ENCODE measurements around the gene STAB2.
"Not testable (repeated sequence)": the region's sequence is repeated elsewhere in the genome, so short reads cannot be mapped to it uniquely, and the experiment has no call there.

Gene STAB2

GRCh38 chr12:103807561-103808238, 220.6 kb downstream of the STAB2 start:
- no peaks in the 10 kb centered on the region for H3K9me3 ChIP-seq (ENCODE audit: insufficient read depth, low read depth, low read length)
- peaks cover 16% of the 10 kb centered on the region for H3K36me3 ChIP-seq (ENCODE audit: insufficient read depth, low read depth, low read length)
- no peaks in the 10 kb centered on the region for H3K4me1 ChIP-seq (ENCODE audit: insufficient read depth, low read length)
- no peak overlapping the region for H3K9ac ChIP-seq (ENCODE audit: low read depth, low read length)
- no peak overlapping the region for H3K27ac ChIP-seq (ENCODE audit: low read length)
- no peak overlapping the region for H3K4me3 ChIP-seq (ENCODE audit: low read length)
- no peaks in the 10 kb centered on the region for H3K27me3 ChIP-seq (ENCODE audit: insufficient read depth, low read length)

GRCh38 chr12:103808239-103808880, 221.3 kb downstream of the STAB2 start:
- no peak overlapping the region for H3K27ac ChIP-seq (ENCODE audit: low read length)
- H3K4me3 ChIP-seq (ENCODE audit: low read length) = no peak overlapping the region
- H3K9me3 ChIP-seq (ENCODE audit: insufficient read depth, low read depth, low read length) = no peaks in the 10 kb centered on the region
- H3K36me3 ChIP-seq (ENCODE audit: insufficient read depth, low read depth, low read length) = peaks cover 20% of the 10 kb centered on the region
- H3K9ac ChIP-seq (ENCODE audit: low read depth, low read length) = no peak overlapping the region
- H3K4me1 ChIP-seq (ENCODE audit: insufficient read depth, low read length) = no peaks in the 10 kb centered on the region
- no peaks in the 10 kb centered on the region for H3K27me3 ChIP-seq (ENCODE audit: insufficient read depth, low read length)

GRCh38 chr12:103809154-103809553, 222.1 kb downstream of the STAB2 start:
- Histone ChIP-seq H3K4me3 (ENCODE audit: low read length) (no peak overlapping the region), H3K4me1 (ENCODE audit: insufficient read depth, low read length) (no peaks in the 10 kb centered on the region), H3K9ac (ENCODE audit: low read depth, low read length) (no peak overlapping the region), H3K9me3 (ENCODE audit: insufficient read depth, low read depth, low read length) (no peaks in the 10 kb centered on the region), H3K27ac (ENCODE audit: low read length) (no peak overlapping the region), H3K36me3 (ENCODE audit: insufficient read depth, low read depth, low read length) (peaks cover 28% of the 10 kb centered on the region), H3K27me3 (ENCODE audit: insufficient read depth, low read length) (no peaks in the 10 kb centered on the region)

GRCh38 chr12:103809639-103810038, 222.6 kb downstream of the STAB2 start:
- H3K27me3 ChIP-seq (ENCODE audit: insufficient read depth, low read length); H3K4me3 ChIP-seq (ENCODE audit: low read length); H3K9me3 ChIP-seq (ENCODE audit: insufficient read depth, low read depth, low read length); H3K4me1 ChIP-seq (ENCODE audit: insufficient read depth, low read length); H3K9ac ChIP-seq (ENCODE audit: low read depth, low read length); H3K27ac ChIP-seq (ENCODE audit: low read length): not testable (repeated sequence)
- H3K36me3 ChIP-seq (ENCODE audit: insufficient read depth, low read depth, low read length) = peaks cover 32% of the 10 kb centered on the region

- Histone ChIP-seq H3K27me3 (ENCODE audit: insufficient read depth, low read length) (no peaks in the 10 kb centered on the region), H3K36me3 (ENCODE audit: insufficient read depth, low read depth, low read length) (peaks cover 32% of the 10 kb centered on the region), H3K4me3 (ENCODE audit: low read length) (no peak overlapping the region), H3K9me3 (ENCODE audit: insufficient read depth, low read depth, low read length) (no peaks in the 10 kb centered on the region), H3K27ac (ENCODE audit: low read length) (no peak overlapping the region), H3K9ac (ENCODE audit: low read depth, low read length) (no peak overlapping the region), H3K4me1 (ENCODE audit: insufficient read depth, low read length) (no peaks in the 10 kb centered on the region)
These were observed 223.0 kb downstream of the STAB2 start for GRCh38 chr12:103810111-103810510.

- no peaks in the 10 kb centered on the region for H3K27me3 ChIP-seq (ENCODE audit: insufficient read depth, low read length)
- H3K4me3 ChIP-seq (ENCODE audit: low read length) = no peak overlapping the region
- peaks cover 32% of the 10 kb centered on the region for H3K36me3 ChIP-seq (ENCODE audit: insufficient read depth, low read depth, low read length)
- no peak overlapping the region for H3K9ac ChIP-seq (ENCODE audit: low read depth, low read length)
- H3K27ac ChIP-seq (ENCODE audit: low read length) = no peak overlapping the region
- no peaks in the 10 kb centered on the region for H3K4me1 ChIP-seq (ENCODE audit: insufficient read depth, low read length)
- H3K9me3 ChIP-seq (ENCODE audit: insufficient read depth, low read depth, low read length) = no peaks in the 10 kb centered on the region
These were observed 224.7 kb downstream of the STAB2 start for GRCh38 chr12:103811791-103812190.

GRCh38 chr12:103812789-103813188, 225.7 kb downstream of the STAB2 start:
- no peak overlapping the region for H3K9ac ChIP-seq (ENCODE audit: low read depth, low read length)
- peaks cover 32% of the 10 kb centered on the region for H3K36me3 ChIP-seq (ENCODE audit: insufficient read depth, low read depth, low read length)
- H3K9me3 ChIP-seq (ENCODE audit: insufficient read depth, low read depth, low read length) = no peaks in the 10 kb centered on the region
- H3K27me3 ChIP-seq (ENCODE audit: insufficient read depth, low read length) = no peaks in the 10 kb centered on the region
- no peak overlapping the region for H3K27ac ChIP-seq (ENCODE audit: low read length)
- H3K4me3 ChIP-seq (ENCODE audit: low read length) = no peak overlapping the region
- H3K4me1 ChIP-seq (ENCODE audit: insufficient read depth, low read length) = no peaks in the 10 kb centered on the region

GRCh38 chr12:103813426-103813825, 226.4 kb downstream of the STAB2 start:
- no peaks in the 10 kb centered on the region for H3K4me1 ChIP-seq (ENCODE audit: insufficient read depth, low read length)
- H3K4me3 ChIP-seq (ENCODE audit: low read length) = no peak overlapping the region
- H3K27me3 ChIP-seq (ENCODE audit: insufficient read depth, low read length) = no peaks in the 10 kb centered on the region
- no peaks in the 10 kb centered on the region for H3K9me3 ChIP-seq (ENCODE audit: insufficient read depth, low read depth, low read length)
- no peak overlapping the region for H3K27ac ChIP-seq (ENCODE audit: low read length)
- peaks cover 32% of the 10 kb centered on the region for H3K36me3 ChIP-seq (ENCODE audit: insufficient read depth, low read depth, low read length)
- no peak overlapping the region for H3K9ac ChIP-seq (ENCODE audit: low read depth, low read length)

GRCh38 chr12:103813949-103814348, 226.9 kb downstream of the STAB2 start:
- H3K4me3 ChIP-seq (ENCODE audit: low read length) = no peak overlapping the region

GRCh38 chr12:103814436-103814835, 227.4 kb downstream of the STAB2 start:
- no peak overlapping the region for H3K27ac ChIP-seq (ENCODE audit: low read length)
- H3K4me1 ChIP-seq (ENCODE audit: insufficient read depth, low read length) = no peaks in the 10 kb centered on the region
- H3K36me3 ChIP-seq (ENCODE audit: insufficient read depth, low read depth, low read length) = peaks cover 32% of the 10 kb centered on the region
- no peaks in the 10 kb centered on the region for H3K9me3 ChIP-seq (ENCODE audit: insufficient read depth, low read depth, low read length)
- no peaks in the 10 kb centered on the region for H3K27me3 ChIP-seq (ENCODE audit: insufficient read depth, low read length)
- no peak overlapping the region for H3K4me3 ChIP-seq (ENCODE audit: low read length)
- H3K9ac ChIP-seq (ENCODE audit: low read depth, low read length) = no peak overlapping the region

More at GRCh38 chr12:103813949-103814348, 226.9 kb downstream of the STAB2 start:
- Histone ChIP-seq H3K27ac (ENCODE audit: low read length) (no peak overlapping the region), H3K4me1 (ENCODE audit: insufficient read depth, low read length) (no peaks in the 10 kb centered on the region), H3K36me3 (ENCODE audit: insufficient read depth, low read depth, low read length) (peaks cover 32% of the 10 kb centered on the region), H3K27me3 (ENCODE audit: insufficient read depth, low read length) (no peaks in the 10 kb centered on the region), H3K9me3 (ENCODE audit: insufficient read depth, low read depth, low read length) (no peaks in the 10 kb centered on the region), H3K9ac (ENCODE audit: low read depth, low read length) (no peak overlapping the region)
